HG02973 (cell line): ENCODE results near the gene KRTAP11-1.

ENCODE experiments used
- ATAC-seq: cut with Tn5 transposase; IDR thresholded peaks from one replicate; pipeline ENCODE4 v1.9.1; 2021; ENCODE audit warnings: moderate library complexity; ENCODE audit not compliant: unreplicated experiment

KRTAP11-1 gene, protein sequence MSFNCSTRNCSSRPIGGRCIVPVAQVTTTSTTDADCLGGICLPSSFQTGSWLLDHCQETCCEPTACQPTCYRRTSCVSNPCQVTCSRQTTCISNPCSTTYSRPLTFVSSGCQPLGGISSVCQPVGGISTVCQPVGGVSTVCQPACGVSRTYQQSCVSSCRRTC

DNA sequence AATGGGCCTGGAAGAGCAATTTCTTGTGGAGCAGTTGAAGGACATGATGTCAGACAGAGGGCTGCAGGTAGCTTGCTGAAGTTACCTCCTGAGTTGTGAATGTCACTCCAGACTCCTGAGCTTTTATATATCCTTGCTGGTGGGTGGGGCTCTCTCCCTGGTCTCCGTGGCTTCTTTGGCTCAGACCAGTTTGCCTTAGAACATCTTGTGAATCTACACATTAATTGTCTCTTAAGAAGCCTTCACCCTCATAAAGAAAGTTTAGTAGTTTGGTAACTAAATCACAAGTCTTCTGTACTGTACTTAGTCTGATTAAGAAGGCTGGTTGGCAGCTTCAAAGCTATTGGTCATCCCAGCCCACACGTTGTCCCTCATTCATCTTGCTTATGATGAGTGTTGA, at the start of gene KRTAP11-1:
TSS of gene KRTAP11-1 (minus strand) at position 101 of the 400 bp plus-strand sequence. CDS start at position 45, 56 bp downstream.
- no peak for ATAC-seq

DNA sequence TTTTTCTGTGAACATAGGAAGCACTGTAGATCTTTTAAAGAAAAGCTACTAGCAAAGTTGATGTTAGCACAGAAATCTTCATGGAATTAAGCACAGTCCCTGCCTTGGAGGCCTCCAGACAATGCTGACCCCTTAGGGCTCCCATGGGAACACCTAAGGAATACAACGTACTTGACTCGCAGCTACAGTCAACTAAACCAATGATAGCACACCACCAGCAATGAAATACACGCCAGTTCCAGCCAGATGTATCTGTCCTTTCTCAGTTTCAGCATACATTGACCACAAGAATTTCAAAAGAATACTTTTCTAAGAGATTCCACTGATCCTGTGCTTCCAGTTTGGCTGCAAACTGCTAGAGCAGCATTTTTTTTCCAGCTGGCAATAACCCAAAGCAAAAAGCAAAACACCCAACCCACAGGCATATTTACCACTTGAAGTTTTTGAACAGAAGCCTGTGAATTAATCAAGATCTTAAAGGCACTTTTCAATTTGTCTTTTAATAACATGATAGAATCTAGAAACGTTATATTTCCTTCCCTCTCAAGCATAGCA, 42.8 kb upstream of the KRTAP11-1 start:
- ATAC-seq: no peak

DNA sequence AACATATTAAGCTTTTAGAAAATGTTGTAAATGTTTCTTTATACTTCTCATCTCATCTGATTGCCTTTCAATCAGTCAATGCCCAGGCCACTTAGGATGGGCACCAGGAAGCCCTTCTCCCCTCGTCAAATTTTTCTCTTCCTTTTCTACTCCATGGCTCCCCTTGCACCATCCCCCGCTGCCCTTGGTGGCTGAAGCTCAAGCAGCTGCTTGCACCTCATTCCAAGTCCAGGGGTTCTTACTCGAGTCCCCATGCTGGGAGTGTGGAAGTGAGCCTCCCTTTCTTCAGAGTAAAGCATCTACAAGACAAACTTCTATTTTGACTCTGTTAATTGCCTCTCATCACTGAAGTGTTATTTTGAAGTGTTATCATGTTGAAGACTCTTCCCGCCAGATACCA, 39.7 kb upstream of the KRTAP11-1 start:
- ATAC-seq: no peak

DNA sequence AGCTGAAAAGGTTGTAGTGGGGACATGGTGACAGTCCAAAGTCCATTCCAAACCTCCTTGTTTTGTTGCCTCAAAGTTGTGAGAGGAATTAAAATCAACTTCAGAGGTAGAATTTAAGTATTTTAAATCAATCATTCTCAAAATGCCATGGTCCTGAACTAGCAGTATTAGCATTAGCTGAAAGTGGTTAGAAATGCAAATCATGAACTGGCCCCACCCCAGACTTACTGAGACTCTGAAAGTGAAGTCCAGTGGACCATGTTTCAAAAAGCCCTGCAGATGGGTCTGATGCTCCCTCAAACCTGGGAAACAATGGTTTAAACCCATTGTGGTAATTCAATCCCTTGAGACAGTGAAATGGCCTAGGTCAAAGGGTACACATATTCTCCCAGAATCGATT, 36.2 kb upstream of the KRTAP11-1 start:
- ATAC-seq: no peak

DNA sequence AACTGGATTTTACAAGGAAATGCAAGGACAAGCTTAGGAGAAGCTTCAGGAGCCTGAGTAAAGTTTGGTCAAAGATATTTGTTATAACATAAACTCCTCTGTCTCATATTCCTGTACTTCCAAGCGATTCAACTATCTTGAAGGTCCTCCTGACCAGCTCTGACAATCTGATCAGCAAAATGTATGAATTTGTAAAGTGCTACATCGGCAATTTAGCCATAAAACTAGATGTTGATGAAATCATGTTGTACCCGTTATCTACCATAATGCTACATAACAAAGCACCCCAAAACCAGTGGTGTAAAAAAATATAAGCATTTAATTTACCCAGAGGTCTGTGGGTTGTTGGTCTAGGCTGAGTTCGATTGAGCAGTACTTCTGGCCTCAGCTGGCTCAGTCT, 19.5 kb upstream of the KRTAP11-1 start:
- no peak for ATAC-seq

DNA sequence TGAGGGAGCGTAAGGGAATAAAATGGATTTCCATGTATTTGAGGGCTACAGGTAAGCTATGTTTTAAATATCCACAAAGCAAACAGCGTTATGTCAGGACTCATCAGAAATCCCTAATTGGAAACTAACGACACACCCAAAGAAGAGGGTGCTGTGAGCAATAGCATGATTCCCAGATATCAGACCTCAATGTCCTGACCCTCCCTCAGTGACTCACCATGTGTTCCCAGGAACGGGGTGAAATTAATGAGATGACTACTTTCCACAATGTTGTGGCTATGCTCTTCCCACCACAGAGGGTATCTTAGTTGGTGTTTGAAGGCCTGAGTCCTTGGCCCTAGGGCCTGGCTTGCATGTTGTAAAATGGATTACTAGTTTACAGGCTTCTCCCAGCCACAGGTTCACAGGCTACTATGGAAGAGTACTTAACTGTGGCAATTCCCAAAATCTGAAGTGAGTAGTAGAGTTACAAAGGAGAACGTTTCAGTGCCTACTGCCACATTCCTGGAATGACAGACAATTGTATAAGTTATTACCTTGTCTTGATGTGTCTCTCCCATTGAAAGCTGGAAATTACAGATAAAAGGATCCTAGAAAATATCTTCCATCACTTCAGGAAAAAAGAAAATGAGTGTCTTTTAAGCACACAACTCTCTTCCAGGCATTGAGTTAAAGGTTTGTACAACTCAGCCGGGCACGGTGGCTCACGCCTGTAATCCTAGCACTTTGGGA, 1.7 kb upstream of the KRTAP11-1 start:
- ATAC-seq: no peak

DNA sequence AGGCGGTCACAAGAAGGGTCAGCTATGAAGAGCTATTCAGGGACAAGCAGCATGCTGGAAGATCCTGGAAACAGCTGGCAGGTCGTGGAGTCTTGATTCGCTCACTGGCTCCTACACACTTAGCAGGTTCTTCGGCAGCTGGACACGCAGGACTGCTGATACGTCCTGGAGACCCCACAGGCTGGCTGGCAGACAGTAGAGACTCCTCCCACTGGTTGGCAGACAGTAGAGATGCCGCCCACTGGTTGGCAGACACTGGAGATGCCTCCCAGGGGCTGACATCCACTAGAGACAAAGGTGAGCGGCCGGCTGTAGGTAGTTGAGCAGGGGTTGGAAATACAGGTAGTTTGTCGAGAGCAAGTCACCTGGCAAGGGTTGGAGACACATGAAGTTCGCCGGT, 466 bp downstream of the KRTAP11-1 start:
- ATAC-seq: no peak

DNA sequence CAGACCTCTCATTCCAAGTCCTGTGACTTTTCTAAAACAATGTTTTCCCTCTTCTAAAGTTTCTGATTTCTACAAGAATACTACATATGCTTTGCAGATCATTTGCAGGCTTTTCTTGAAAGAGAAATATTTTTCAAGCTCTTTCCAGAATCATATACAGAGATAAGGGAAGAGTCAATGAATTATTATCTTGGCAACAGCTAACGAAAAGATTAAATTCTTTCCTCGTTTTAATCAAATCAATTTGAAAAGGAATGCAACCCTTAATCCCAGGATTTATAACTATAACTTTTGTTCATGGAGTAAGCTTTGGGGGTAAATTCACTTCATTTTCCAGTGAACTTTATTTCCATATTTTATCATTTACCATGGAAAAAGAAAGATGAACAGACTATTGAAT, 6.9 kb downstream of the KRTAP11-1 start:
- no peak for ATAC-seq

DNA sequence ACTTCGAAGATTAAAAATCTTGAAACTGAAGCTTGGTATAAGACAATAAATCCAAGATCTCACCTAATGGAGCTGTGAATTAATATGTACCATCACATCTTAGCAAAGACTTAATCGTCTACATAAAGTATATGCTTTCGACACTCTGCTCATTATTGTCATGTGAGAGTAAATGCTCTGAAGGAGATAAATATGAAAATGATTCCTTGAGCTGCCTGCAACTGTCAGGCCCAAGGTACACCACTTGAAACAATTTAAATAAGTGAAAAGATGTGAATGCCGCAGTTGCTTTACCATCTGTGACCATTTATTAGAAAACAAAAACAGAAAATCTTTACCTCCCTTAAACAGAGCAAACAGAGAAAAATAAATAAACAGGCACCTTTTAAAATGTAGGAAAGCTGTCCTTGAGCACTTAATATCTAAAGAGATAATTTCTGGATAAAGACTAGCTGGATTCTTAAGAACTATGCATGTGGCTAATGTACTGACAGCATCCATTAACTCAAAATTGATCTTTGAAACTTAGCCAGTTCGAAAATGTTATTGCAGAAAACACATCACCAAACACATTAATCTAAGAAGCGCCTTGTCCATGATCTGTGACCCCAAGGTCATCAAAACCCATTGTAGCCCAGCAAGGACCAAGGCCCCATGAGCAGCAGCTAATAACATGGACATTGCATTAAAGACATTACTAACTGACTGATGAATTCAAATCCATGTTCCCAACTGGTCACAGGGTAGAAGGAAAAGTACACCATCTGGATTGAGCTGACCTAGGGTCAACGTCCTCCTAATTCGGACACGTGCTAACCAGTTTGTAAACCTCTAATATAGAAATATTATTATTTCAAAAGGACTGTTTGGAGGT, 33.5 kb downstream of the KRTAP11-1 start:
- ATAC-seq: no peak

DNA sequence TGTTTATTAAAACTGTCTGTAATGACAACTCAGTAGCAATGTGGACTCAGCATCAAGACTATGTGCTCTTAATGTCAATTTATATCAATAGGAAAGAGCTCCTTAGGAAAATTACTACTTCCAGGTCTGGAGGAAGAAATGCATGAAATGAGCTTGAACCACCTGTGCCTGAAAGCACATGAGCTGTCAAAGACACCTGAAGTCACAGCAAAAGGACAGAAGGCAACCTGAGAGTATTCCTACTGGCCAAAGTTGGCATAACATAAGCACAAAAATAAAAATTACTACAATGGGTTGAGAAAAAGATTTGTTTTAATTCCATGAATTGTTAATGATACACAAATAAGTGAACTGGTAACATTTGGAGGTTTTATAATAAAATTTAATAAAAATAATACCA, 38.4 kb downstream of the KRTAP11-1 start:
- no peak for ATAC-seq

DNA sequence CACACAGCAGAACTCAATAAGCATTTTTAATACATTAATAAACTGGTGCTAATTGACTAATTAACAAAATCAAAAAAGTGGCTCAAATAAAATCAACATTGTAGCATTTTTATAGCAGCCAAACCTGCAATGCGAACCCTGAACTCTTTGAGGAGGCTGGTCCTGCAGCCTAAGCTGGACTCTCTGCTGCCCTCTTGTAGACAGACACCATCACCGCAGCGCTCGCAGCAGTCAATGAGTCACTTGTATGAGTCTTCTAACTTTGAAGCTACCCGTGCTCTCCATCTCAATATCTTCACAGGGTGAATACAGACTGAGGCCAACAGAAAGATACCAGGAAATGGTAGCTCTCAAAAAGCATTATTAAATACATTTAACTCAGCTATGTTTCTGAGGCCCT, 42.1 kb downstream of the KRTAP11-1 start:
- no peak for ATAC-seq

DNA sequence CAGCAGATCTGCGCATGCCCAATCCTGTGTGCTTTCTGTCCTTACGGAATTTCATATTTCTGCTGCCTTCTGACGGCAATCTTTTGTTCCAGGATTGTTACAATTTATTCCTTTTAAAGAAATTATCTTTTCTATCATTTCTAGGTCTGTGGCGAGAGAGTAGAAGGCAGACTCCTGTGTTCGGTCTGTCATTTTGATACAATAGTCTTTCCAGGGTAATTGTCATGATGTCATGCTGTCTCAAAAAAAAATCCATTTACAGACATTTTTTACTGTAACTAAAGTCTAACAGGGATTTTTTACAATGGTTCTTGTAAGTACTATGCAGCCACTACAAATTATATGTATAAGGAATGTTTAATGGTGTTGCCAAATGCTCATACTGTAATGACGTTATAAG, 42.8 kb downstream of the KRTAP11-1 start:
- no peak for ATAC-seq

DNA sequence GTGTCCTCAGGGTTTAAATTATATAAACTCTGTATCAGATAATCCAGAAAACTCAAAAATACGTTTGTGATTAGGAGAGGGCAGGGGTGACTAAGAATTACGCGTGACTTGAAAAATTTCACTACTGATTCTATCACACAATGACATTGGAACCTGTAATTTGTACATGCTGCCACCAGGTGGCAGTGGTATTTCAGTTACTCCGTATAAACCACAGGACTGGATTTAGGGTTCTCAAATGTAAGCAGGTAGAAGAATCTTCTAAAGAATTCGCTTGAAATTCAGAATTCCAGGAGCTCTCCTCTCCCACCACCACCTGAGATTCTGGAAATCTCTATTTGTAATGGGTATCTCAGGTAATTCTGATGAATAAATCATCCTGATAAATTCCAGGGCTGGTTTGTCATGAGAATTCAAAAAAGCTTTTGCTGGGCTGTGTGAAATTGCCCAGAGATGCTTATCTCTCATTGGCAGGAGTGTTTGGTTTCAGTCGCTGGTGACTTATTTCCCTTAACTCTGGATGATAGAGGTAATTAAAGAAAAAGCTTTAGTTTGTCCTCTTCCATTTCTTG, 50.1 kb downstream of the KRTAP11-1 start:
- no peak for ATAC-seq
